ENCODE data around the gene HSD11B2. TPM values are rescaled to one million over a fixed set of nuclear protein-coding genes. Genes with fewer than 3 reads are reported as not detected.

Gene HSD11B2
- total and polyA plus RNA-seq, 10 of the 15 experiments (the other 5 are each of a cell fraction or from before 2014, with no cell fraction given), result 0.09 to 0.34 (median 0.21) TPM; not detected in 2

DNA sequence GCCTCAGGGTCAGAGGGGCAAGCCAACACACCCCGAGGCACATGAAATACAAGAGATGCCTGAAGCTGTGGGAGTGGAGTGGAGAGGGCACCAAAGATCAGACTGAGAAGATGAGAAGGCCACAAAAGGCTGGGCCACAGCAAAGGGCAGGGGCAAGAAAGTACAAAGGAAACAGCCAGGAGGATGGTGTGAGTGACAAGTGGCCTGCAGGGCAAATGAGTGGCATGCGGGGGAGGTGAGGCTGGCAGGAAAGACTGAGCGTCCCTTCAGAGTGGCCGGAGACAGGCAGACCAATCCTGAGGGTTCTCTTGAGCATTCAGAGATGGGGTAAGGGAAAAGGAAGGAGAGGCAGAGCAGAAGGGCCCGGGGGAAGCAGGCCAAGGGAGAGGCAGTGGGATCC, 23.2 kb downstream of the HSD11B2 start:
- SMC1A ChIA-PET (ENCODE audit: uncharacterized antibody, unreplicated experiment), result no interaction called here
- Histone ChIP-seq H2AFZ (ENCODE audit: control insufficient read depth, low read depth, low read length) (no peak overlapping the region), H3K9me3 (replicated peaks; ENCODE audit: control insufficient read depth, insufficient read depth, low read length) (no peaks in the 10 kb centered on the region), H3K27me3 (replicated peaks in 1 of 2; ENCODE audit: control insufficient read depth in 2 of 2, insufficient read depth in 2 of 2, low read length in 1 of 2) (no peaks in the 10 kb centered on the region), H3K4me1 (ENCODE audit: control insufficient read depth, insufficient read depth, low read length) (no peaks in the 10 kb centered on the region), H3K79me2 (ENCODE audit: control insufficient read depth, insufficient read depth, low read length) (no peaks in the 10 kb centered on the region), H4K20me1 (ENCODE audit: control insufficient read depth, insufficient read depth) (peaks cover 5% of the 10 kb centered on the region; the same call in 1 of the 2 replicates), H3K4me3 (no peak overlapping the region), H3K27ac (ENCODE audit: control insufficient read depth, insufficient read depth) (no peak overlapping the region), H3K36me3 (ENCODE audit: control insufficient read depth in 2 of 2, insufficient read depth in 2 of 2, low read length in 1 of 2) (peaks cover 10 to 12% of the 10 kb centered on the region in 2 experiments; a peak in 3 of 4 replicates), H3K4me2 (ENCODE audit: control insufficient read depth, insufficient read depth) (no peak overlapping the region), H3K9ac (ENCODE audit: control insufficient read depth, insufficient read depth, low read length) (no peak overlapping the region)
- WGBS (ENCODE audit: insufficient coverage, insufficient replicate concordance, low lambda C conversion rate, missing lambda C conversion rate), result 89% methylated on average over 5 of the region's 5 CpGs
- no peak for ATAC-seq
- no TSS peak for BruUV-seq (replicated peaks)
- RAD21 ChIA-PET (ENCODE audit: unreplicated experiment), result no interaction called here
- FAIRE-seq, result no peak
- TF ChIP-seq MYC (IDR thresholded peaks at IDR 0.05; ENCODE audit: insufficient read depth, insufficient read length, insufficient replicate concordance, low read length, severe bottlenecking) (no peak), MTA3 (IDR thresholded peaks at IDR 0.05; ENCODE audit: borderline replicate concordance, low read length) (no peak), NR2F1 (conservative IDR thresholded peaks at IDR 0.05) (no peak), RAD21 (IDR thresholded peaks at IDR 0.05; ENCODE audit: insufficient read depth, low read depth, low read length) (no peak), SMAD5 (IDR thresholded peaks at IDR 0.05; ENCODE audit: low read depth) (no peak), HDGF (IDR thresholded peaks at IDR 0.05) (no peak), ZBED1 (IDR thresholded peaks at IDR 0.05; ENCODE audit: borderline replicate concordance) (no peak), IRF4 (IDR thresholded peaks at IDR 0.05; ENCODE audit: low read depth, low read length) (no peak), ETV6 (conservative IDR thresholded peaks at IDR 0.05 in 1 of 2, IDR thresholded peaks at IDR 0.05 in 1 of 2; ENCODE audit: borderline replicate concordance in 1 of 2, low read depth in 1 of 2) (no peak), FOXM1 (IDR thresholded peaks at IDR 0.05; ENCODE audit: low read depth, low read length) (no peak), KLF5 (IDR thresholded peaks at IDR 0.05; ENCODE audit: partially characterized antibody) (no peak)
- TF ChIP-seq, protein P1, sequence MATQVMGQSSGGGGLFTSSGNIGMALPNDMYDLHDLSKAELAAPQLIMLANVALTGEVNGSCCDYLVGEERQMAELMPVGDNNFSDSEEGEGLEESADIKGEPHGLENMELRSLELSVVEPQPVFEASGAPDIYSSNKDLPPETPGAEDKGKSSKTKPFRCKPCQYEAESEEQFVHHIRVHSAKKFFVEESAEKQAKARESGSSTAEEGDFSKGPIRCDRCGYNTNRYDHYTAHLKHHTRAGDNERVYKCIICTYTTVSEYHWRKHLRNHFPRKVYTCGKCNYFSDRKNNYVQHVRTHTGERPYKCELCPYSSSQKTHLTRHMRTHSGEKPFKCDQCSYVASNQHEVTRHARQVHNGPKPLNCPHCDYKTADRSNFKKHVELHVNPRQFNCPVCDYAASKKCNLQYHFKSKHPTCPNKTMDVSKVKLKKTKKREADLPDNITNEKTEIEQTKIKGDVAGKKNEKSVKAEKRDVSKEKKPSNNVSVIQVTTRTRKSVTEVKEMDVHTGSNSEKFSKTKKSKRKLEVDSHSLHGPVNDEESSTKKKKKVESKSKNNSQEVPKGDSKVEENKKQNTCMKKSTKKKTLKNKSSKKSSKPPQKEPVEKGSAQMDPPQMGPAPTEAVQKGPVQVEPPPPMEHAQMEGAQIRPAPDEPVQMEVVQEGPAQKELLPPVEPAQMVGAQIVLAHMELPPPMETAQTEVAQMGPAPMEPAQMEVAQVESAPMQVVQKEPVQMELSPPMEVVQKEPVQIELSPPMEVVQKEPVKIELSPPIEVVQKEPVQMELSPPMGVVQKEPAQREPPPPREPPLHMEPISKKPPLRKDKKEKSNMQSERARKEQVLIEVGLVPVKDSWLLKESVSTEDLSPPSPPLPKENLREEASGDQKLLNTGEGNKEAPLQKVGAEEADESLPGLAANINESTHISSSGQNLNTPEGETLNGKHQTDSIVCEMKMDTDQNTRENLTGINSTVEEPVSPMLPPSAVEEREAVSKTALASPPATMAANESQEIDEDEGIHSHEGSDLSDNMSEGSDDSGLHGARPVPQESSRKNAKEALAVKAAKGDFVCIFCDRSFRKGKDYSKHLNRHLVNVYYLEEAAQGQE (IDR thresholded peaks at IDR 0.05; ENCODE audit: low read depth, low read length), result no peak
- TF ChIP-seq, protein P2, sequence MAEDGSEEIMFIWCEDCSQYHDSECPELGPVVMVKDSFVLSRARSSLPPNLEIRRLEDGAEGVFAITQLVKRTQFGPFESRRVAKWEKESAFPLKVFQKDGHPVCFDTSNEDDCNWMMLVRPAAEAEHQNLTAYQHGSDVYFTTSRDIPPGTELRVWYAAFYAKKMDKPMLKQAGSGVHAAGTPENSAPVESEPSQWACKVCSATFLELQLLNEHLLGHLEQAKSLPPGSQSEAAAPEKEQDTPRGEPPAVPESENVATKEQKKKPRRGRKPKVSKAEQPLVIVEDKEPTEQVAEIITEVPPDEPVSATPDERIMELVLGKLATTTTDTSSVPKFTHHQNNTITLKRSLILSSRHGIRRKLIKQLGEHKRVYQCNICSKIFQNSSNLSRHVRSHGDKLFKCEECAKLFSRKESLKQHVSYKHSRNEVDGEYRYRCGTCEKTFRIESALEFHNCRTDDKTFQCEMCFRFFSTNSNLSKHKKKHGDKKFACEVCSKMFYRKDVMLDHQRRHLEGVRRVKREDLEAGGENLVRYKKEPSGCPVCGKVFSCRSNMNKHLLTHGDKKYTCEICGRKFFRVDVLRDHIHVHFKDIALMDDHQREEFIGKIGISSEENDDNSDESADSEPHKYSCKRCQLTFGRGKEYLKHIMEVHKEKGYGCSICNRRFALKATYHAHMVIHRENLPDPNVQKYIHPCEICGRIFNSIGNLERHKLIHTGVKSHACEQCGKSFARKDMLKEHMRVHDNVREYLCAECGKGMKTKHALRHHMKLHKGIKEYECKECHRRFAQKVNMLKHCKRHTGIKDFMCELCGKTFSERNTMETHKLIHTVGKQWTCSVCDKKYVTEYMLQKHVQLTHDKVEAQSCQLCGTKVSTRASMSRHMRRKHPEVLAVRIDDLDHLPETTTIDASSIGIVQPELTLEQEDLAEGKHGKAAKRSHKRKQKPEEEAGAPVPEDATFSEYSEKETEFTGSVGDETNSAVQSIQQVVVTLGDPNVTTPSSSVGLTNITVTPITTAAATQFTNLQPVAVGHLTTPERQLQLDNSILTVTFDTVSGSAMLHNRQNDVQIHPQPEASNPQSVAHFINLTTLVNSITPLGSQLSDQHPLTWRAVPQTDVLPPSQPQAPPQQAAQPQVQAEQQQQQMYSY (CRISPR knock-in tag; IDR thresholded peaks at IDR 0.05), result no peak
- no peak for DNase-seq (ENCODE audit: low read depth, low spot score)
- POLR2A ChIA-PET, result no interaction called here
- CTCF ChIA-PET, result interaction anchor here (0.5 to 1.7 kb wide), 2 partner anchors 26 to 81 kb away, joined by 3 to 4 read pairs; no protein-coding TSS in a partner anchor
- intact Hi-C loops (cut with micrococcal nuclease; ENCODE audit: unreplicated experiment), result no loop called here
- in situ Hi-C loops (cut with MboI), result no loop called here
